Measurements from ENCODE around the gene PIEZO1. TPM values are rescaled to one million over a fixed set of nuclear protein-coding genes. Genes with fewer than 3 reads are reported as not detected.

PIEZO1 gene
- total and polyA plus RNA-seq, 9 of the 15 experiments (the other 6 are each of a cell fraction or from before 2014, with no cell fraction given) = 3.6 to 432 (median 131) TPM

DNA sequence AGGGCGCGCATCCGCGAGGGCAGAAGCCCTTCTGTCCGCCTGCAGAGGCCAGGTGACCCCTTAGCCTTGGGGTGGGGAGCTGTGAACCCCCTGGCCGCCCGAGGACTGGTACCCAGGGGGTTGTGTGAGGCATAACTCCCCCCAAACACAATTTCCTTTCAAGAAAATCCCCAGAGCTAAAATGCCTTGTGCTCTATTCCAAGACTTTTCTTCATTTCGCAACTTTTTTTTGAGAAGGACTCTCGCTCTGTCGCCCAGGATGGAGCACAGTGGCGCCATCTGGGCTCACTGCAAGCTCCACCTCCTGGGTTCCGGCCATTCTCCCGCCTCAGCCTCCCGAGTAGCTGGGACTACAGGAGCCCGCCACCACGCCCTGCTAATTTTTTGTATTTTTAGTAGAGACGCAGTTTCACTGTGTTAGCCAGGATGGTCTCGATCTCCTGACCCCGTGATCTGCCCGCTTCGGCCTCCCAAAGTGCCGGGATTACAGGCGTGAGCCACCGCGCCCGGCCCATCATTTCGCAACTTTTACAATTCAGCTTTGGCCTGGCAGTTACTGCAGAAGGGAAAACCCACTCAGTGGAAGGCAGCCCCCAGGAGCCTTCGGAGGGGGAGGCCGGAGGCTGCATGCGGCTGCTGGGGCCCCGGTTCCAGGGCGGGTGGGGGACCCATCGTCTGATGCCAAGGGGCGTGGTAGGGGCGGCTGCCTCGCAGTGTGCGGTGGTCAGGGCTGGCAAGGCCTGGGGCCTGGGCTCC is 27.7 kb upstream of the PIEZO1 start (continued):
- TF ChIP-seq RREB1 (CRISPR knock-in tag; IDR thresholded peaks at IDR 0.05) (peak; percentile 6; the same call in 1 of the 2 replicates), ARID2 (IDR thresholded peaks at IDR 0.05) (no peak), SMARCA5 (IDR thresholded peaks at IDR 0.05) (peak; percentile 57; the same call in 1 of the 2 replicates), POLR3A (IDR thresholded peaks at IDR 0.05; ENCODE audit: borderline replicate concordance, extremely low read depth, insufficient read depth, insufficient read length) (no peak), EHMT2 (IDR thresholded peaks at IDR 0.05) (no peak), ZNF592 (IDR thresholded peaks at IDR 0.05) (0 out of 2 replicates have a peak, but pooled peaks have one; percentile 42), C11orf30 (IDR thresholded peaks at IDR 0.05; ENCODE audit: low read depth) (no peak), ESRRB (CRISPR knock-in tag; IDR thresholded peaks at IDR 0.05; ENCODE audit: borderline replicate concordance) (no peak), PCBP2 (IDR thresholded peaks at IDR 0.05; ENCODE audit: low read depth, low read length, poor library complexity, severe bottlenecking) (no peak), ETV1 (tag; conservative IDR thresholded peaks at IDR 0.05; ENCODE audit: low read depth) (peak; percentile 12), RUNX1 (IDR thresholded peaks at IDR 0.05; ENCODE audit: low read depth) (no peak), TCF3 (CRISPR knock-in tag; IDR thresholded peaks at IDR 0.05) (0 out of 2 replicates have a peak, but pooled peaks have one; percentile 2)
- TF ChIP-seq, protein P1, sequence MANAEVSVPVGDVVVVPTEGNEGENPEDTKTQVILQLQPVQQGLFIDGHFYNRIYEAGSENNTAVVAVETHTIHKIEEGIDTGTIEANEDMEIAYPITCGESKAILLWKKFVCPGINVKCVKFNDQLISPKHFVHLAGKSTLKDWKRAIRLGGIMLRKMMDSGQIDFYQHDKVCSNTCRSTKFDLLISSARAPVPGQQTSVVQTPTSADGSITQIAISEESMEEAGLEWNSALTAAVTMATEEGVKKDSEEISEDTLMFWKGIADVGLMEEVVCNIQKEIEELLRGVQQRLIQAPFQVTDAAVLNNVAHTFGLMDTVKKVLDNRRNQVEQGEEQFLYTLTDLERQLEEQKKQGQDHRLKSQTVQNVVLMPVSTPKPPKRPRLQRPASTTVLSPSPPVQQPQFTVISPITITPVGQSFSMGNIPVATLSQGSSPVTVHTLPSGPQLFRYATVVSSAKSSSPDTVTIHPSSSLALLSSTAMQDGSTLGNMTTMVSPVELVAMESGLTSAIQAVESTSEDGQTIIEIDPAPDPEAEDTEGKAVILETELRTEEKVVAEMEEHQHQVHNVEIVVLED (CRISPR knock-in tag; IDR thresholded peaks at IDR 0.05) = no peak
